Mucosa of gallbladder (tissue), 1 donor: ENCODE results near the gene AGER. TPM values are rescaled to one million over a fixed set of nuclear protein-coding genes. Genes with fewer than 3 reads are reported as not detected.
"Not testable (repeated sequence)": the region's sequence is repeated elsewhere in the genome, so short reads cannot be mapped to it uniquely, and the experiment has no call there.

ENCODE experiments used
- DNase-seq: peaks from one replicate; pipeline ENCODE4 v3.0.0-alpha.2; 2020; ENCODE audit warnings: low spot score
- total RNA-seq: library from RNA; stranded (reverse); gene quantifications from one replicate; pipeline ENCODE4 v1.2.1, GENCODE V29; 2021
- donor health status: DM: no; HTN: no; CAD: no.

Gene AGER
- total RNA-seq, 1 donor from 2014 or later: 11.8 TPM

DNA sequence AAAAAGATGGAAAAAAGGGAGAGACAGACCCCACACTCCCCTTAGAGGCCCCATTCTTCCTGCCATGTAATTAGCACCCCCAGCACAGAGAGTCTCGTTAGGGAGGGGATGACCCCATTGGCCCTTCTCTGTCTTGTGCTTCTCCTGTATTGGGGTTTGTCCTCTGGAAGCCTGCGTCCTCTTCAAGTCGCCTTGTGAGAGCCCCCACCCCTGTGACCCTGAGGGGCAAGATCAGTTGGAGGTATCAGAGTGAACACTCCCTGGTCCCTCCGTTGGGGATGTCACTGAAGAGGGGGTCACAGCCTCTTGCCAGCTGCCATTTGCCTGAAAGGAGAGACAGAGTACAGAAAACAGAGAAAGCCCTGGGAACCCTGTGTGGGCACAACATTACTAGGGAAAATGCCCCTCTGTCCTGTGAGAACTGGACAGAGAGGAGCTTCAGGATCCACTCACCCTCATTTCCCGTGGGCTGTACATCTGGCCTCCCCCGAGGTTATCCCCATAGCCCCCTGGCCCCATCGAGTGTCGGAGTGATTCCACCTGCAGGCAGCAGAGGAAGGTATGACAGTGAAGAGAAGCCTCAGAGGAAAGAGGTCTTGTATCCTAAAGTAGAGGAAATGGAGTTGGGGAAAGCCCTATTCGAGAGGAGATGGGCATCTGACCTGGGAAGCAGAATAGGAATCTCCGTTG, 2.2 kb upstream of the AGER start:
- not testable (repeated sequence) for DNase-seq

GRCh38 chr6:32185681-32186131, 1.7 kb upstream of the AGER start:
- peak; percentile 75 for DNase-seq

GRCh38 chr6:32183483-32184083, 470 bp downstream of the AGER start:
- no peak for DNase-seq

DNA sequence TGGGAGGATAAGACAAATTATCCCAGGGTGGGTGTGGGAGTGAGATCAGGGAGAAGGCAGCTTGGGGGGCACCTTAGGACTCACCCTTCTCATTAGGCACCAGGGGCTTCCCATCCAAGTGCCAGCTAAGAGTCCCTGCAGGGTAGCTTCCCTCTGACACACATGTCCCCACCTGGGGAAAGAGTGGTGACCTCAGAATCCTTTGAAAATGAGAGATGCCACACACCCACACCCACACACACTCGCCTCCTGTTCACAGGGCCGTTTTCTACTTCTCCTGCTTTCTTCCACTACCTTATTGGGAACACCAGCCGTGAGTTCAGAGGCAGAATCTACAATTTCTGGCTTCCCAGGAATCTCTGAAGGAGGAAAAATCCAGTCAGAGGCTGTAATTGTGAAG, 1.0 kb downstream of the AGER start:
- no peak for DNase-seq

GRCh38 chr6:32182555-32182981, 1.5 kb downstream of the AGER start:
- DNase-seq: no peak

GRCh38 chr6:32181915-32182529, 2.0 kb downstream of the AGER start:
- no peak for DNase-seq

GRCh38 chr6:32181148-32181702, 2.8 kb downstream of the AGER start:
- DNase-seq: no peak

- no peak for DNase-seq
These were observed 4.2 kb downstream of the AGER start for GRCh38 chr6:32179766-32180405.

DNA sequence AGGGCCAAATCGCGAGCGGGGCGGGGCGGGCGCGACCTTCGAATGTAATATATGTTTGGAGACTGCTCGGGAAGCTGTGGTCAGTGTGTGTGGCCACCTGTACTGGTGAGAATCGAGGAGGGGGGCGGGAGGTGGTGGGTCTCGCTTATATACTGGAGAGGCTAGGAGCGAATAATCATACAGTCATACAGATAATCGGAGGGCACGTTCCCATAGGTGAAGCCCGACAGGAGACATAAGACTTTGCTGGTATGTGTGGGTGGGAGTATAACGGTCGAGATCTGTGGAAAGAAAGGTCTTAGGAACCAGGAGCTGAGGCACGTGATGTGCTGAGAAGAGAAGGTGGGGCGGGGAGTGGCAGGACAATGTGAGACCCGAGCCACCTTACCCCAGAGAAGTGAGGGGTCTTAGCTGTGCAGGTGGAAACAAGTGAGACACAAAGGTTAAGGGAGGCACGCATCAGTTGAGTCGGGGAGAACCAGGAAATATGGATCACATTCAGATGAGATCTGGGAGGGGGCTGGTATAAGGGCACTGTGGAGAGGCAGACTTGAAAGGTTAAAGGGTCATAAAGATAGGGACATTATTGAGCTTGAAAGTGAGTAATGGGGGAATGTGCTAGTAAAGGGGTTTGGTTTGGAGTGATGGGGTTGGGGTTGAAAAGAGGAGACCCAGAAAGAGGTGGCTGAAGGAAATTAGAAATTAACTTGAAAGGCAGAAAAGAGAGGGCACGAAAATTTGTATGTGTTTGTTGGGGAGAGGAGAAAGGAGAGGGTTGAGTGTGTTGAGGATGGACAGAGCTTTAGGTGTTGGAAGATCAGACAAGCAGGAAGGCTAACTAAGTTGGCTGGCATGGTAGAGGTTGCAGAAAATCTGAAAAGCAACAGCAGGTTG, 5.3 kb downstream of the AGER start:
- no peak for DNase-seq

DNA sequence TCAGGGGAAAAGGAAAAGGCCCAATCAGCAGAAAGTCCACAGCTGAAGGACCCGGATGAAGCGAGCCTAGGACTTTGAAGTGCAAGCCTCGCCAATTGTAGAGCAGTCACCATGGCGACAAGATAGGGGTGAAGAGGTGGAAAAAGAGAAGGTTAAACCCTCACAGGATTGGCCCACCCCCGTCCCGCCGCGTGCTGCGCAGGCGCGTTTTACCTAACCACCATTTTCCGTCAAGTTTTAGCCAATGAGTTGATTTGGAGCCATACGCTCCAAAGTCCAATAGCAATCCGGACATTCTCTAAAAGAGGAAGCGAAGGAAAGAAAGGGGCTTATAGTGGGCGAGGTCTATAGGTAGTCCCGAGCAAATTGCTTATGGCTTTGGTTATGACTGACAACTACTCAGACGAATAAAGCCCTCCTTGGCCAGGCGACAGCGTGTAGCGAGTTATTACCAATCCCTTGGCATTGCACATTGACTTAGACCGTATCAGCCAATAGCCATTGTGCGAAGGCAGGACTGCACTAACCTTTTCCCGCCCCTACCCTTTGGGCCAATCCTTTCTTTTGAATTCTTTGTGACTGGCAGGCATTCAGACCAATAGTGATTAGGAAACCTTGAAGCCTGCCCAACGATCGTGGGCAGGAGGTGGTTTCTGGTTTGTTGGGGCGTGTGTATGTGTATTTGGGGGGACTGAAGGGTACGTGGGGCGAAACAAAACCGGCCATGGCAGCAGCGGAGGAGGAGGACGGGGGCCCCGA, 6.1 kb downstream of the AGER start, which contains the start of gene RNF5:
Gene RNF5, plus strand, starts transcription at position 618 of the 759 bp plus-strand sequence. Its CDS starts 107 bp downstream, at position 725.
- DNase-seq: peak; percentile 99

DNA sequence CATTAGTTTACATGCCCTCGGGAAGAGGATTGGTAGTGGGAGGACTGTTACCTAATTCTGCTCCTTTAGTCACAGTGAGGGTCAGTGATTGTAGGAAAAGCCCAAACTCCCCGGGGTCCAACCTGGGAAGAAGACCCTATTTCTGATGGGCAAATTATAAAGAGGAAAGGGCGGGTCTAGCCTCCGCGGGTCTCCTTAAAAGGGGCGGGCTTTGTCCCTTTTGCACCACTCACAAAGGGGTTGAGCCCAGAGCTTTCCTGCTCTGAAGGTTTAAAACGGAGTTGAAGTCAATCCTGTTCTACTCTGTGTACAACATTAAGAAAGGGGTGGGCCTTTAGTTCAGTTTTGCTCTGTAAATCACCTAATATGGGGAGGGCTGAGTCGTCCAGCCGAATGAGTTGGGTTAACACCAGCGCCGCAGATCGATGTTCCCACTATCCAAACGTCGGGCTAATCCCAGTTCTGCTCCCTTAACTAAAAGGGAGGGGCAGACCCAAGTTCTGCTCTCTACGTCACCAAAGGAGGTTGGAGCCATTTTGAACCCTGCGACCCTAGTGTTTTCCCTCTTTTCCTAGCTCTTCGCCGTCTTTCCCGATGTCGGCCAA, 6.8 kb downstream of the AGER start:
- no peak for DNase-seq

GRCh38 chr6:32176476-32177182, 7.4 kb downstream of the AGER start:
- DNase-seq: no peak

GRCh38 chr6:32175711-32176475, 8.2 kb downstream of the AGER start, which contains the start of gene AGPAT1:
Gene AGPAT1, minus strand, starts transcription at chr6:32176084. Its CDS starts 4,588 bp downstream, at chr6:32171496.
- peak; percentile 98 for DNase-seq

GRCh38 chr6:32175322-32175710, 8.7 kb downstream of the AGER start:
- no peak for DNase-seq

DNA sequence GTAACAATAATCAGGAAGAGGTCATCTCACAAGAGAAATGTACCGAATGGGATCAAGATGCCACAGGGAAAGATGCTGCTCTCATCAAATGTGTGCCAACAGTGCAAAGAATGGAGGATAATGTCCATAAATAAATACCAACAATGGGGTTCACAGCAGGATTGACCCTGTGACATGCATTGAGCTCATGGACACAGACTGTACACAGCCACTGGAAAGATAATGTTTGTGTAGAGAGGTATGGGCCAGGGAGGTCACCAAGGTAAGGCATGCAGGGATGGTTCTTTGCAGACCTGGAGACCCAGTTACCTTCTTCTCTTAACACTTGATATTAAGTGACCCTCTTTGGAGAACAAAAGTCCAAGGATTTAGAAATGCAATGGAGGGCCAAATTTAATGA, 9.6 kb downstream of the AGER start:
- no peak for DNase-seq

GRCh38 chr6:32173051-32173727, 10.9 kb downstream of the AGER start:
- no peak for DNase-seq

GRCh38 chr6:32171234-32171633, 12.8 kb downstream of the AGER start:
- DNase-seq: no peak

- DNase-seq: no peak
These were observed 13.8 kb downstream of the AGER start for GRCh38 chr6:32170294-32170693.
